ENCODE results near the gene MED16.

DNA sequence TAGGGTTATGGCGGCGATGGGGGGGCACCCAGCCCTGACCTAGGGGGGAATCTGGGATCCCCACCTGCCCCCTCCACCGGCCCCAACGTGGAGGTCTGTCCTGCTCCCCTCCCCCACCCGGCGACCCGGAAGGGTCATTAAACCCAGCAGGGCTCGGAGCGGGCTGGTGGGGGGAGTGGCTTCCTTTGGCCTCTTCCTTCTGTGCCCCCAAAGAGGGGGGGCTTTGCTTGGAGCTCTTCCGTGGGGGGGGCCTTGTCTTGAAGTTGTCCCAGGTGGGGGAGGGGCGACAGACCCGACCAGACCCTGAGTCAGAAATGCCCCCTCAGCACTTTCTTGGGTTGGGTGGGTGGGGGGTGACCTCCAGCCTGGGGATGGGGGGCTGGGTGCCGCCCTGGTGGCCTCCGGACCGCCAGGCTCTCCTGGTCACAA is 34.4 kb upstream of the MED16 start:
- TF ChIP-seq, protein P1, sequence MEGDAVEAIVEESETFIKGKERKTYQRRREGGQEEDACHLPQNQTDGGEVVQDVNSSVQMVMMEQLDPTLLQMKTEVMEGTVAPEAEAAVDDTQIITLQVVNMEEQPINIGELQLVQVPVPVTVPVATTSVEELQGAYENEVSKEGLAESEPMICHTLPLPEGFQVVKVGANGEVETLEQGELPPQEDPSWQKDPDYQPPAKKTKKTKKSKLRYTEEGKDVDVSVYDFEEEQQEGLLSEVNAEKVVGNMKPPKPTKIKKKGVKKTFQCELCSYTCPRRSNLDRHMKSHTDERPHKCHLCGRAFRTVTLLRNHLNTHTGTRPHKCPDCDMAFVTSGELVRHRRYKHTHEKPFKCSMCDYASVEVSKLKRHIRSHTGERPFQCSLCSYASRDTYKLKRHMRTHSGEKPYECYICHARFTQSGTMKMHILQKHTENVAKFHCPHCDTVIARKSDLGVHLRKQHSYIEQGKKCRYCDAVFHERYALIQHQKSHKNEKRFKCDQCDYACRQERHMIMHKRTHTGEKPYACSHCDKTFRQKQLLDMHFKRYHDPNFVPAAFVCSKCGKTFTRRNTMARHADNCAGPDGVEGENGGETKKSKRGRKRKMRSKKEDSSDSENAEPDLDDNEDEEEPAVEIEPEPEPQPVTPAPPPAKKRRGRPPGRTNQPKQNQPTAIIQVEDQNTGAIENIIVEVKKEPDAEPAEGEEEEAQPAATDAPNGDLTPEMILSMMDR (conservative IDR thresholded peaks at IDR 0.05; ENCODE audit: low read length) = no peak
- TF ChIP-seq EZH2phosphoT487 (IDR thresholded peaks at IDR 0.05; ENCODE audit: borderline replicate concordance) = no peak
